ENCODE results near the gene ZNF804B. TPM values are rescaled to one million over a fixed set of nuclear protein-coding genes. Genes with fewer than 3 reads are reported as not detected.

The ZNF804B gene
- total RNA-seq, 2 donors from 2014 or later: not detected

DNA sequence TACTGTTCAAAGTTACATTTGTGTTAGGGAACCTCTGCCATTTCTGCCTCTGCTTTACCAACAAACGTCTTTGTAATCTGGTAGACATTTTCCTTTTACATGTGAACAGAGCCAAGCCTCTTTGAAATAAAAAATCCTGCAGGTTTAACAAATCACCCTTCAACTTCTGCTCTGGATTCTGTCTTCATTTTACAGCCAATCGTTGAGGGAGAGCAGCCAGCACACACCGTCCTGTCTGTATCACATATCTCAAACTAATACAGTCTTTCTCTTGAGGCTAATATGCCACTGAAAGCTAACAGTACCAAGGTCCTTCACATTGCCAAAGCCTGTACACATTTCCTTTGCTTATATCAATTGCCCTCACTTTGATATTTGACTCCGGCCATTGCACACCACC, 504.6 kb downstream of the ZNF804B start:
- Histone ChIP-seq H3K9me3 (no peaks in the 10 kb centered on the region), H3K36me3 (no peaks in the 10 kb centered on the region), H3K27me3 (no peaks in the 10 kb centered on the region), H3K4me1 (no peaks in the 10 kb centered on the region), H3K27ac (no peak overlapping the region), H3K4me3 (no peak overlapping the region), H3K9ac (ENCODE audit: low read depth in 2 of 2, low read length in 2 of 2) (no peak overlapping the region)
- DNase-seq: no peak
- intact Hi-C loops (cut with DNase I): no loop called here
- TF ChIP-seq, protein P1, sequence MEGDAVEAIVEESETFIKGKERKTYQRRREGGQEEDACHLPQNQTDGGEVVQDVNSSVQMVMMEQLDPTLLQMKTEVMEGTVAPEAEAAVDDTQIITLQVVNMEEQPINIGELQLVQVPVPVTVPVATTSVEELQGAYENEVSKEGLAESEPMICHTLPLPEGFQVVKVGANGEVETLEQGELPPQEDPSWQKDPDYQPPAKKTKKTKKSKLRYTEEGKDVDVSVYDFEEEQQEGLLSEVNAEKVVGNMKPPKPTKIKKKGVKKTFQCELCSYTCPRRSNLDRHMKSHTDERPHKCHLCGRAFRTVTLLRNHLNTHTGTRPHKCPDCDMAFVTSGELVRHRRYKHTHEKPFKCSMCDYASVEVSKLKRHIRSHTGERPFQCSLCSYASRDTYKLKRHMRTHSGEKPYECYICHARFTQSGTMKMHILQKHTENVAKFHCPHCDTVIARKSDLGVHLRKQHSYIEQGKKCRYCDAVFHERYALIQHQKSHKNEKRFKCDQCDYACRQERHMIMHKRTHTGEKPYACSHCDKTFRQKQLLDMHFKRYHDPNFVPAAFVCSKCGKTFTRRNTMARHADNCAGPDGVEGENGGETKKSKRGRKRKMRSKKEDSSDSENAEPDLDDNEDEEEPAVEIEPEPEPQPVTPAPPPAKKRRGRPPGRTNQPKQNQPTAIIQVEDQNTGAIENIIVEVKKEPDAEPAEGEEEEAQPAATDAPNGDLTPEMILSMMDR (IDR thresholded peaks at IDR 0.05): no peak

DNA sequence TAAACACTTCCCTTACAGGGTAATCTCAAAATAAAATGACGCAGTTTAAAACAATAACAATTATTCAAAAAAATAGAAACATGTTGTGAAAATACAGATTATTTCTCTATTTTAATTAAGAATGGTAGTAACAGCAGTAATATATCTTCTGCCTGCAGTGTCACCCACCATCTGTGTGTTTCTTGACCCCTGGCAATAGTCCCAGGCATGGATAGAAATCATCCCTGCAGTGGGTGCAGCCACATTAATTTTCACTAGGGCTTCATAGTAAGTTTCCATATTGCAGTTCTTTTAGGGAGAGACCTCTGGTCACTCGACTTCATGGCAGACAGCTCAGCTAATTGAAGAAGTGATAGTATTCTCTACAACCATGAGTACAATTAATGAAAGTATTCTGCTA, 506.1 kb downstream of the ZNF804B start:
- H3K36me3 ChIP-seq: no peaks in the 10 kb centered on the region
- no peak overlapping the region for H3K27ac ChIP-seq
- H3K4me1 ChIP-seq: no peaks in the 10 kb centered on the region
- DNase-seq: no peak
- intact Hi-C loops (cut with DNase I): no loop called here
- no peaks in the 10 kb centered on the region for H3K9me3 ChIP-seq
- H3K27me3 ChIP-seq: no peaks in the 10 kb centered on the region
- TF ChIP-seq, protein P1 (IDR thresholded peaks at IDR 0.05): no peak
- no peak overlapping the region for H3K4me3 ChIP-seq
- no peak overlapping the region for H3K9ac ChIP-seq (ENCODE audit: low read depth in 2 of 2, low read length in 2 of 2)

DNA sequence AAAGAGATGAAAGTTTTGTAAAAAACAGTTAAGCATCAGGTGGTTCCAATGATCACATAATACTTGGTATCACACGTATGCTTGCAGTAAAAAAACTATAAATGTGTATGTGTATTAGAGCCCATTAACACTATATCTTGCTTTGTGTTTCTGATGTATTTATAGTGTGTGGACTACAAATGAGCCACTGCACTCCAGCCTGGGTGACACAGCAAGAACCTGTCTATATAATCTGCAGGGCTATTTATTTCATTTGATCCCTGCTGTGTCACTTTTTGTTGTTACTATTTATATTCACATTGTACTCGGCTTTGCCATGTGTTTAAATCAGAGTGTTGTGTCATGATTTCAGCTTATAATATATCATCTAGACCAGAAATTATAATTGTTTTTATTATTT, 523.8 kb downstream of the ZNF804B start:
- H3K4me3 ChIP-seq: no peak overlapping the region
- intact Hi-C loops (cut with DNase I): no loop called here
- no peak overlapping the region for H3K9ac ChIP-seq (ENCODE audit: low read depth in 2 of 2, low read length in 2 of 2)
- TF ChIP-seq, protein P1 (IDR thresholded peaks at IDR 0.05): no peak
- no peaks in the 10 kb centered on the region for H3K4me1 ChIP-seq
- H3K36me3 ChIP-seq: no peaks in the 10 kb centered on the region
- no peaks in the 10 kb centered on the region for H3K27me3 ChIP-seq
- no peaks in the 10 kb centered on the region for H3K9me3 ChIP-seq
- DNase-seq: no peak
- no peak overlapping the region for H3K27ac ChIP-seq

DNA sequence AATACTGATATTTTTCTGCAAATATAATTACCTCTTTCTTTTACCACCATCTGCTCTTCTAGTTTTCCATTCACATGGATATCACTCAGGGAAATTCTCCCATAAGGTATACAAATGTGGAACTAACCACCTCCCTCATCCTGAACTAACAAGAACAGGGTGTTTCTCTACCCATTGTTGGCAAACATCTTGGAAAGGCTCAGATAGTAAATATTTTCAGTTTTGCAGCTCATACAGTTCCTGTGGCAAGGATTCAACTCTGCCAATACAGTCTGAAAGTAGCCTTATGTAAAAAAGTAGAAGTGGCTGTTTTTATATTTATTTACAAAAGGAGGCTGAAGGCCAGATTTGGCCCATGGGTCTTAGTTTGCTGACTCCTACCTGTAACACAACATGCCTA, 549.0 kb downstream of the ZNF804B start:
- no peaks in the 10 kb centered on the region for H3K36me3 ChIP-seq
- no peaks in the 10 kb centered on the region for H3K27me3 ChIP-seq
- H3K27ac ChIP-seq: no peak overlapping the region
- TF ChIP-seq, protein P1 (IDR thresholded peaks at IDR 0.05): no peak
- intact Hi-C loops (cut with DNase I): no loop called here
- no peaks in the 10 kb centered on the region for H3K4me1 ChIP-seq
- H3K9ac ChIP-seq (ENCODE audit: low read depth in 2 of 2, low read length in 2 of 2): no peak overlapping the region
- no peak overlapping the region for H3K4me3 ChIP-seq
- DNase-seq: no peak
- no peaks in the 10 kb centered on the region for H3K9me3 ChIP-seq

DNA sequence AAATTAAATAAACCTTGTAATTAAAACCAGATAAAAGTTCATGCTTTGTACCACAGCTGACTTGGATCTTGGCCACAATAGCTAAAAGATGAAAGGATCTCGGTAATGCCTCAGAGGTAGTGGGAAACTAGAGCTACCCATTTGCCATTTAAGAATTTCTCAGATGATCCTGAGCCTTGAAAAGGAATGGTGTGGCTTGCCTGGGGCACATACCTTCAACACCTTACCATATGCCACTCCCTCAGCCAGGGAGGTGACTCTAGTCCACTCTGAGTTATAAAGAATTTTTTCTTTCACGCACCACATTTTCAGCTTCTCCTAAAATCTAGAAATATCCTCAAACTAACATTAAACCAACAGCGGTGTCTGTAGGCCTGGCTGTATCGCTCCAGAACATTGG, 552.4 kb downstream of the ZNF804B start:
- TF ChIP-seq, protein P1 (IDR thresholded peaks at IDR 0.05): no peak
- Histone ChIP-seq H3K9ac (ENCODE audit: low read depth in 2 of 2, low read length in 2 of 2) (no peak overlapping the region), H3K36me3 (no peaks in the 10 kb centered on the region), H3K27ac (no peak overlapping the region), H3K4me1 (no peaks in the 10 kb centered on the region), H3K4me3 (no peak overlapping the region), H3K9me3 (no peaks in the 10 kb centered on the region), H3K27me3 (no peaks in the 10 kb centered on the region)
- no peak for DNase-seq
- intact Hi-C loops (cut with DNase I): no loop called here

DNA sequence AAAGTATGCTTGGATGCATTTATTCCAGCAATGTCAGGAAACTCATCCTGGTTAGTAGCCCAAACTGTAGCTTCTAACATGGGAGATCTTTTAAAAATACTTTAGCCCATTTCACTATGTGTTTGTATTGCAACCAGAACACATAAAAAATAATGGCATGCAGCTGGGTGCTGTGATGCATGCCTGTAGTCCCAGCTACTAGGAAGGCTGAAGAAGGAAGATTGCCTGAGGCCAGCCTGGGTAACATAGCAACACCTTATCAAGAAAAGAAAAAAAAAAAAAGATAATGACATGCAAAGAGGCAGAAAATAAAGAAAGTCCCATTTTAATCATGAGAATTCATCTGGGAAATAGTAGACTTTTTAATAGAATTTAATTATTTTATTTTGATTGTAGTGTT, 553.1 kb downstream of the ZNF804B start:
- Histone ChIP-seq H3K4me1 (no peaks in the 10 kb centered on the region), H3K4me3 (no peak overlapping the region), H3K9ac (ENCODE audit: low read depth in 2 of 2, low read length in 2 of 2) (no peak overlapping the region), H3K9me3 (no peaks in the 10 kb centered on the region), H3K27ac (no peak overlapping the region), H3K27me3 (no peaks in the 10 kb centered on the region), H3K36me3 (no peaks in the 10 kb centered on the region)
- no peak for DNase-seq
- TF ChIP-seq, protein P1 (IDR thresholded peaks at IDR 0.05): no peak
- intact Hi-C loops (cut with DNase I): no loop called here
